Measurements from ENCODE around the gene KRTAP5-6.

- TF ChIP-seq CTCF (IDR thresholded peaks at IDR 0.05 in 8 of 11, conservative IDR thresholded peaks at IDR 0.05 in 3 of 11) (no peak), POLR2A (IDR thresholded peaks at IDR 0.05) (no peak)
Measured at GRCh38 chr11:1742371-1742770, 45.4 kb downstream of the KRTAP5-6 start.

All from spleen (tissue), 7 donors.